HG03439 (cell line): Measurements from ENCODE around the gene ATP9A.
"Not testable (repeated sequence)": the region's sequence is repeated elsewhere in the genome, so short reads cannot be mapped to it uniquely, and the experiment has no call there.

Experiments
- ATAC-seq: cut with Tn5 transposase; IDR thresholded peaks from one replicate; pipeline ENCODE4 v1.9.1; 2021; ENCODE audit warnings: mild to moderate bottlenecking, moderate library complexity; ENCODE audit not compliant: unreplicated experiment

The ATP9A gene

DNA sequence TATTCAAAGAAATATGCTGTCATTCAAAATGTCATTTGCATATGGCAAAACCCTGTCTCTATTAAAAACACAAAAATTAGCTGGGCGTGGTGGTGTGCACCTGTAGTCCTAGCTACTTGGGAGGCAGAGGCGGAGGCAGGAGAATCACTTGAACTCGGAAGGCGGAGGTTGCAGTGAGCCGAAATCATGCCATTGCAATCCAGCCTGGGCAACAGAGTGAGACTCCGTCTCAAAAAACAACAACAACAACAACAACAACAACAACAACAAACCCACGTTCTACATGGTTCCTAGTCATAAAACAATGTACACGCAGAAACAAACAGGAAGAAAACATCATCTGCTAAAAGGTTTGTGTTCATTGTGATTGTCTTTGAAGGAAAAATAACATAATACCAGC is 15.0 kb downstream of the ATP9A start:
- ATAC-seq = not testable (repeated sequence)

GRCh38 chr20:51752343-51752951 is 15.7 kb downstream of the ATP9A start:
- no peak for ATAC-seq

DNA sequence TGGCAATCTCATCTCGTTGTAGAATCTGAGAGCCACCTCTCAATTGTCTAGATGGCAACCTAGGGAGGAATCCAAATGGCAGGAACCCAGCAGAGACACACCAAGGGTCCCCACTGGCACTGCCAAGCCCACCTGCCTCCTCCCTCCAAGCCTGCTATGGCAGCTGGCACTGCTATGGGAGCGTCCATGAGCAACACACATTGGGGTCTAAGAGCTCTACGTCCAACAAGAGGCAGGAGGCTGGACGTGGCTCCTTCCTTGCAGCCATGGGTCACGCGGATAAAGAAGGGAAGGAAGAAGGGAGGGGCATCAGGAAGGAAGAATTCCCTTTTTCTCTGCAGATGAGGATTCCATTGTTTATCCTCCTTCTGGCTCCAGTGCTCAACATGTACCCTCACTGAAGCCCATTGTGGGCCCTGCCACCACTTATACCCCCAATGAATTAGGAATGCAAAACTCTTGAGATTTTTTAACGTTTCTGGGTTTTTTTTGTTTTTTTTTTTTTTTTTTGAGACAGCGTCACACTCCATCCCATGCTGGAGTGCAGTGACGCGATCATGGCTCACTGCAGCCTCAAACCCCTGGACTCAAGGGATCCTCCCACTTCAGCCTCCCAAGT is 17.3 kb downstream of the ATP9A start:
- ATAC-seq = no peak

DNA sequence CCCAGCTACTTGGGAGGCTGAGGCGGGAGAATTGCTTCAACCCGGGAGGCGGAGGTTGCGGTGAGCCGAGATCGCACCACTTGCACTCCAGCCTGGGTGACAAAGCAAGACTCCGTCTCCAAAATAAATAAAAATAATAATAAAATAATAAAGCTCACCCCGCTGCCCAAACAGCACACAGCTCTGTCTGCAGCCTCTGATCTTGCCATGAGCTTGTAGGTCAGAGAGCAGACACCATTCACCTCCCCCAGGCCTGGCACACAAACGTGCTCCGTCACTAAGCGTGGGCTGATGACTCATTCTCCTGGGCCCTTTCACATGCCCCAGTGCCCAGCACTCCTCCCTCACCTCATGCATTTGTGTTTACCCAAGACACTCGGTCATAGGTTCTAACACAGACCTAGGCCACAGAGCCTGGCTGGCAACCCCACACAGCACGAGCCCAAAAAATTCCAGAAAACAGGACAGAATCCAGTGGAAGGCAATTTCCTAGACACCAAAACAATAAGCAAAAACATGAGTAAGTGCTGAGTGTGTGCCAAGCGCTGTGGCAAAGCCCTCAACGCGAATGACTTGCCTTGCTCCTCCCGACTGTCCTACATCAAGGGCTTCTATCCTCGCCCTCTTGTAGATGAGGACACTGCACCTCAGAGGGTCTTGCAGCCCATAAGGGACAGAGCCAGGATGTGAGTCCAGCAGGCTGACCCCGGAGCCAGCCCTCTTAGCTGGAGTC is 18.0 kb downstream of the ATP9A start:
- ATAC-seq = no peak

GRCh38 chr20:51749674-51750036 is 18.5 kb downstream of the ATP9A start:
- no peak for ATAC-seq

DNA sequence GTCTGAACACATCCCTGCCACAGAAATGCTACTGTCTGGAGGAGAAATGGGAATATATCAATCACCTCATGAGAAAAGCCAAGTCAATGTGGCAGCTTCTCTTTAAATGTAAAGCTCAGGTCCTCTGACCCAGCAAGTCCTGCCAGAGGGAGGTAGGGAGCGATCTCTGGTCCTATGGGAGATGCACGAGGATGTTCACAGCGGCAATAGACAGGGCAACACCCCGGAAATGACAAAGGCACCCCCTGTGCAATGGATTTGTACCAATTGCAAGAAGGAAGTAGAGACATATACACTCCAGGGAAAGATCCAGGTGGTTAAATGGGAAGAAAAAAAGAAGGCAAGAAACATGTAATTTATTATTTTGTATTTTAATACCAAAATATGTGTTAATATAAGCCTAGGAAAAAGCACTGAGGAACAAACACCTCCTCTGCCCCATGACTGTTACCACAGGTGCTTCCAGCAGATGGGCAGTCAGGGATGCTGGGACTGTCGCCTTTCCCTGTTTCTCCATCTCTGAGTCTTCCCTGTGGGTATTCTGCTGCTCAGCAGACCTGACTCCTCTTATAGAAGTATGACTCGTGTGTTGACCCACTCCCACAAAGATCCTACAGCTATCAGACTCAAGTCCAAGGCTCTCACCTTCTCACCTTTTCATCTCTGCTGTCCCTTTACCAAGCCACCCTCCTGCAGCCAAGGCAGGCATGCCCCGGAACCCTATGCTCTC is 20.8 kb downstream of the ATP9A start:
- ATAC-seq = no peak

DNA sequence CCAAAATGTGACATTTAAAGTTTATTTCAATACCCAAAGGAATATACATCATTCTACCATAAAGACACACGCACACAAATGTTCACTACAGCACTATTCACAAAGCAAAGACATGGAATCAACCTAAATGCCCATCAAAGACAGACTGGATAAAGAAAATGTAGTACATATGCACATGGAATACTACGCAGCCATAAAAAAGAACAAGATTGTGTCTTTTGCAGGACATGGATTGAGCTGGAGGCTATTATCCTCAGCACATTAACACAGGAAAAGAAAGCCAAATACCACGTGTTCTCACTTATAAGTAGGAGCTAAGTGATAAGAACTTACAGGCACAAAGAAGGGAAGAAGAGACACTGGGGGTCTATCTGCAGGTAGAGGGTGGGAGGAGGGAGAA is 22.4 kb downstream of the ATP9A start:
- ATAC-seq = no peak

DNA sequence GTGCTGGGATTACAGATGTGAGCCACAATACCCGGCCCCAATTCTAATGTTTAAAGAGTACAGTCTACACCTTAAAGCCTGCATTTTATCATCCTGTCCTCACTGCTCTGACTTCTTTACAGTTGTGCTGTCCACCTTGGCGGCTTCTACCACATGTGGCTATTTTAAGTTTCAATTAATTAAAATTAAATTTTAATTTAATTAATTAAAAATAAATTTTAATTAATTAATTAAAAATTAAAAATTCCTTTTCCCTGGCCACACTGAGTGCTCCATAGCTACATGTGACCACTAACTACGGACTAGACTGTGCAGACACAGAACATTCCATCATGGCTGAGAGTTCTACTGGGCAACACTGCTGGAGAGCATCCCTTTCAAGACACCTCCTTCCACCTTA is 27.4 kb downstream of the ATP9A start:
- ATAC-seq = no peak

- ATAC-seq = not testable (repeated sequence)
Observed at GRCh38 chr20:51740308-51740707, 27.9 kb downstream of the ATP9A start.

DNA sequence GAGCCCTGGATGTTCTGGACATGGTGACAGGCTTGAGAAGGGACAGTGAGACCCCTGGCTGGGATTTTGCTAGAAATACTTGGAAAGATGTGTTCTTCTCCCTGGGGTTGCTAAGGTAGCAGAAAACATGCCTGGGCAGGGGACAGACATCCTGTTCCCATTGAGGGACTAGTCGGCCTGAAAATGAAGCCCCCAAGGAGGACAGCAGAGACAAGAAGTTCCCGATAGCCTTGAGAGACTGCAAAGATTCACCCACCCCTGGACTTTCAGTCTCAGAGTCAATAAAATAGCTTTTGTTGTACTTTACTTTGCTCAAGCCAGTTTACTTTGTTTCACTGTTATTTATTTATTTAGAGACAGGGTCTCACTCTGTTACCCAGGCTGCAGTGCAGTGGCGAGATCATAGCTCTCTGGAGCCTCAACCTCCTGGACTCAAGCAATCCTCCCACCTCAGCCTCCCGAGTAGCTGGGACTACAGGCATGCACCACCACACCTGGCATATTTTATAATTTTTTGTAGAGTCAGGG is 28.4 kb downstream of the ATP9A start:
- no peak for ATAC-seq

DNA sequence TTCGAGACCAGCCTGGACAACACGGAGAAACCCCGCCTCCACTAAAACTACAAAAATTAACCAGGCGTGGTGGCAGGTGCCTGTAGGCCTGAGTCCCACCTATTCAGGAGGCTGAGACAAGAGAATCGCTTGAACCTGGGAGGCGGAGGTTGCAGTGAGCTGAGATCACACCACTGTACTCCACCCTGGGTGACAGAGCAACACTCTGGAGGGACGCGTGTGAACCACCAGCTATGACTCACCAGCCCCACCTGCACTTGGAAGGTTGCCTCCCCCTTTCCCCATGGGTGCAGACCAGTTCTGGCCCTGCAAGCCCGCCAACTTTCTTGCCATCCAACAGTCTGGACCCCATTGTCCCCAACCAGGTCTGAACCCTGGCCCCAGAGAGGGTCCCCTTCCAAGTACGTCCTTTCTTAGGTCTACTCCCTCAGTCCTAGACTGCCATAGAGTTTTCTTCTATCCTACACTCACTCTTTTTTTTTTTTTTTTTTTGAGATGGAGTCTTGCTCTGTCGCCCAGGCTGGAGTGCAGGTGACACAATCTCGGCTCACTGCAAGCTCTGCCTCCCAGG is 29.2 kb downstream of the ATP9A start:
- no peak for ATAC-seq

DNA sequence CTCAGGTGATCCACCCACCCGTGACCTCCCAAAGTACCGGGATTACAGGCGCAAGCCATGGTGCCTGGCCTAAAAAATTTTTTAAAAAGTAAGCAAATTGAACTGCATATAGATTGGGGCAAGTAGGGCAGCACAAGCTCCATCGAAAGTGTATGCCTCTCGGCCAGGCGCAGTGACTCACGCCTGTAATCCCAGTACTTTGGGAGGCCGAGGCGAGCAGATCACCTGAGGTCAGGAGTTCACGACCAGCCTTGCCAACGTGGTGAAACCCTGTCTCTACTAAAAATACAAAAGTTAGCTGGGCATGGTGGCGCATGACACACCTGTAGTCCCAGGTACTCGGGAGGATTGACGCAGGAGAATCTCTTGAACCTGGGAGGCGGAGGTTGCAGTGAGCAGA is 29.9 kb downstream of the ATP9A start:
- not testable (repeated sequence) for ATAC-seq

DNA sequence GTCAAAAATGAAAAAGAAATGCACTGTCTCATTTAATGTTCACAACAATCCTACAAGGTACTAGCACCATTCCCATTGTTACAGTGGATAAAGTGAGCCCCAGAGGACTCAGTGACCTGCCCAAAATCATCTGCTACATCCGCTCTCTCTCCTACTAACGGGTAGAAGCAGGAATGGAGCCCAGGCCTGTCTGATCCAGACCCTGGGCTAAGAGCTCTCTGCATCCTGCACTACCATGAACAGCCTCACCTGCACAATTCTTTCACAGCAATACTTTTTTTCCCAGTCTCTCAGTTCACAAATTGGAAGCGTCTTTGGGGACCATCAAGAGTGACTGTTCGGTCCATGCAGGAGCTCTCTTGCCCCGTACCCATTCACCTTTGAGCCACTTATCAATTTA is 31.2 kb downstream of the ATP9A start:
- ATAC-seq = no peak

- no peak for ATAC-seq
Observed at GRCh38 chr20:51735728-51736600, 32.2 kb downstream of the ATP9A start.

- no peak for ATAC-seq
Observed at GRCh38 chr20:51734876-51735720, 33.1 kb downstream of the ATP9A start.

DNA sequence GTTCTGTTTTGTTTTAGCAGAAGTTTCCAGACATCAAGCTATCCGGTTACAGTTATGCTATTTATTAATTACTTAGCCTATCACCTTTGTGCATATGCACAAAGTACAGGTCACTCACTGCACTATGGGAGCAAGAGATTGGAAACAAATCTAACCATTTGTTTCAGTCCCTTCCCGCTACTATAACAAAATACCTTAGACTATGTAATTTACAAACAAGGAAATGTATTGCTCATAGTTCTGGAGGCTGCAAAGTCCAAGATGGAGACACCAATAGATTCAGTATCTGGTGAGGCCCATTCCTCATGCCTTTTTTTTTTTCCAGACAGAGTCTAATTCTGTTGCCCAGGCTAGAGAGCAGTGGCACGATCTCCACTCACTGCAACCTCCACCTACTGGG is 35.1 kb downstream of the ATP9A start:
- no peak for ATAC-seq

DNA sequence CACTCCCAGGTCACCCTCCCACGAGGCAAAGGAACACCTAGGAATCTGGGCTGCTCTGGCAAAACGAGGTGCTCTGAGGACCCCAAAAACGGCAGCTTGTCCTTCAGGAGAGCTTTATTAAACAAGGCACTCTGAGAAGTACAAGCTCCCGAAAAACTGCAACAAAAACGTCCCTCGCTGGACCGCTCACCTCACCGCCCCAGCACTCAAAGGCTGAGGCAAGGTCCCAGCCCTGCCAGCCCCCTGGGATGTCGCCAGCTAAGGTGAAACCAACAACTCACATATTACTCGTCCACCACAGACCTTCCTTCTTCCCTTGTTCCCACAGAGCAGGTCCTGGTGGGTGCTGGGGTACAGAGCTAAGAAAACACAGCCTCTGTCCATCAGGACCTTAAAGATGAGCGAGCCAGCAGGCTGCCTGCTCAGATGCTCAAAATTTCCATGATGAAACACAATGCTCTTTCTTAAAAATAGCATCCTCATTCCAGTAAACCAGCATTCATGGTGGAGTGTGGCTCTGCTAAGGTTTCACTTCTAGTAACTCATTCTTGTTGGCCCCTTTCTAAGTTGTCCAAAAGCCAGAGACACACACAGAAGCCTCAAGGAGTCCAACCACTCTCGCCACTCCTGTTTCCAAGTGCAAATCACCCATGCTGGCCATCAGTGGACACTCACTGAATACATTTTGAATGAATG is 35.9 kb downstream of the ATP9A start:
- ATAC-seq = no peak

DNA sequence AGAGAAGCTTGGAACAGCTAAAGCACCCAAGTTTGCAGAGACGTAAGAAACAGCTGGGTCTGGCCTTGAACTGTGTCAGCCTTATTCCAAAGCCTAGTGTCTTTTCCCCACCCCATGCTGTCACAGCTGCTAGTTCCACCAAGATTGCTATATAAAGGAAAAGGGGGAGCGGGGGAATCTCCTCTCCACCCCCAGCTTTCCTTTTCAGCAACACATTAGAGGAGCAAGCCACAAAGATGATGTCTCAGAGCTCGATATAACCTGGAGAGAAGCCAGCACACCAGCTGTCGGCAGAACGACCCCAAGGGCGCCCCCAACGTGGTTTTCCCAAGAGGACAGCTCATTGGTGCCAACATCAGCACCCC is 36.5 kb downstream of the ATP9A start:
- ATAC-seq = no peak

- ATAC-seq = no peak
Observed at GRCh38 chr20:51729771-51730170, 38.4 kb downstream of the ATP9A start.
